DOHH2 (cell line): ENCODE results near the gene ARL4D.

ENCODE experiments used
- EZH2phosphoT487 ChIP-seq: fragments of 200-600 bp; sonication (generic); IDR thresholded peaks from 2 replicates; pipeline ENCODE4 v1.6.1; 2017; ENCODE audit warnings: borderline replicate concordance, mild to moderate bottlenecking, antibody characterized with exemption, low read length, moderate library complexity, mixed read lengths
- TF ChIP-seq, protein P1 (sequence below): fragments of 200-600 bp; sonication (generic); IDR thresholded peaks from one replicate; pipeline ENCODE4 v1.5.1; 2014; ENCODE audit warnings: antibody characterized with exemption, mild to moderate bottlenecking, low read depth, low read length; ENCODE audit not compliant: poor library complexity, severe bottlenecking

DNA sequence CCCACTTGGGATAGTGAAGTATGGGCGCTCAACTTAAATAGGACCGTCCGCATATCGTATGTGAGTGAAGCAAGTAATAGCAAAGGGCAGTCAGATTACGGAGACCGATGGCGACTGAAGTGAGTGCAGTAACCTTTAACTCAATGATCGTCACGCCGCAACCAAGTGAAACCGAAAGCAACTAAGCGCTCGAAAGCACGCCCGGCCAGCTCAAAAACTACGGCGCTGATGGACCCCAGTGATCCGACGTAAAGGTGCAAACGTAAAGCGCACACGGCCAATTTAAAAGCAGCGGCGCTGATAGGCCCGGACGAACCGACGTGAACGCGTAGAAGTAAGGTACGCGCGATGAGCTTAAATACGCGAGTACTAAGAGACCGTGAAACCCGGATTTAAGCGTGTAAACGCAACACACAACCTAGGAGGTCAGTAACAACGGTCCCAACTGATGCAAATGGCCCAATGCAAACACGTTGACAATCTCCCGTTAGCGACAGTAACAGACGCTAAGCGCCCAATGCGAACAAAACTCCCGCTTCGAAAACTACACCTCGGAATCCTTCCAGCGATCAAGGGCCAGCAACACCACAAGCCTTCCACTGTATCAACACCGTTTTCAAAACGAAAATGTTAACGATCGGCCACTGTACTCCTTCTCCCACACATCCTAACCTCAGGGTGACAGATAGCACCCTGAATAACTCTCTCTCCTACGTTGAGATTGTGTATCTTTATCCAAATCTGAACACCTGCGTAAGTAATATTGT, 37.9 kb upstream of the ARL4D start:
- TF ChIP-seq, protein P1, sequence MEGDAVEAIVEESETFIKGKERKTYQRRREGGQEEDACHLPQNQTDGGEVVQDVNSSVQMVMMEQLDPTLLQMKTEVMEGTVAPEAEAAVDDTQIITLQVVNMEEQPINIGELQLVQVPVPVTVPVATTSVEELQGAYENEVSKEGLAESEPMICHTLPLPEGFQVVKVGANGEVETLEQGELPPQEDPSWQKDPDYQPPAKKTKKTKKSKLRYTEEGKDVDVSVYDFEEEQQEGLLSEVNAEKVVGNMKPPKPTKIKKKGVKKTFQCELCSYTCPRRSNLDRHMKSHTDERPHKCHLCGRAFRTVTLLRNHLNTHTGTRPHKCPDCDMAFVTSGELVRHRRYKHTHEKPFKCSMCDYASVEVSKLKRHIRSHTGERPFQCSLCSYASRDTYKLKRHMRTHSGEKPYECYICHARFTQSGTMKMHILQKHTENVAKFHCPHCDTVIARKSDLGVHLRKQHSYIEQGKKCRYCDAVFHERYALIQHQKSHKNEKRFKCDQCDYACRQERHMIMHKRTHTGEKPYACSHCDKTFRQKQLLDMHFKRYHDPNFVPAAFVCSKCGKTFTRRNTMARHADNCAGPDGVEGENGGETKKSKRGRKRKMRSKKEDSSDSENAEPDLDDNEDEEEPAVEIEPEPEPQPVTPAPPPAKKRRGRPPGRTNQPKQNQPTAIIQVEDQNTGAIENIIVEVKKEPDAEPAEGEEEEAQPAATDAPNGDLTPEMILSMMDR, result no peak
- TF ChIP-seq EZH2phosphoT487, result no peak
